Measurements from ENCODE around the gene UBL5. TPM values are rescaled to one million over a fixed set of nuclear protein-coding genes. Genes with fewer than 3 reads are reported as not detected.

Gene UBL5
- total and polyA plus RNA-seq, 4 donors: 155 to 339 (median 205) TPM

DNA sequence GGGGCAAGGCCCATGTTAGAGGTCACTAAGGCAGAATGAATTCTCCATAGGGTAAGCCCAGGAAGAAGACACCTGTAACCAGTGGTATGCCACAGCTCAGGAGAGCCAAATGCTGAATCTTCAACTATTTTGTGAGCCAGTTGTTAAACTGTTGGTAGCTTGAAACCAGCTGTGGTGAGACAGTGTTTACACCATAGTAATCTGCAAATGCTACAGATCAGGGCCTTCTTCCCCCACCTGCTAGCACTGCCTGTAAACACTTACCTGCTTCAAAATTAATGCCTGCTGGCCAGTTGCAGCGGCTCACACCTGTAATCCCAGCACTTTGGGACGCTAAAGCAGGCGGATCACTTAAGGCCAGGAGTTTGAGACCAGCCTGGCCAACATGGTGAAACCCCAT is 20.9 kb upstream of the UBL5 start:
- WGBS: 94% methylated on average over 3 of the region's 3 CpGs
- no peaks in the 10 kb centered on the region for H3K9me3 ChIP-seq (ENCODE audit: control insufficient read depth in 4 of 4, low read length in 3 of 4)
- no peak for DNase-seq (ENCODE audit: low spot score)
- H3K36me3 ChIP-seq (ENCODE audit: control insufficient read depth in 4 of 4, insufficient read depth in 3 of 4, low read depth in 1 of 4, low read length in 3 of 4): peaks cover 3 to 39% (median 22%) of the 10 kb centered on the region in 4 donors
- H3K27ac ChIP-seq (ENCODE audit: low read depth in 1 of 2, low read length in 2 of 2): no peak overlapping the region
- no peak overlapping the region for H3K4me3 ChIP-seq (ENCODE audit: low read depth in 1 of 3, low read length in 3 of 3)
- H3K27me3 ChIP-seq (ENCODE audit: control insufficient read depth in 4 of 4, insufficient read depth in 4 of 4, low read length in 3 of 4): no peaks in the 10 kb centered on the region
- no peak overlapping the region for H3K9ac ChIP-seq (ENCODE audit: low read depth in 1 of 2, low read length in 2 of 2)
- no peaks in the 10 kb centered on the region for H3K4me1 ChIP-seq (ENCODE audit: control insufficient read depth in 4 of 4, insufficient read depth in 4 of 4, low read length in 3 of 4)
- TF ChIP-seq REST (IDR thresholded peaks at IDR 0.05) (no peak), EGR1 (IDR thresholded peaks at IDR 0.05; ENCODE audit: low read depth in 2 of 2) (no peak), FOXA2 (IDR thresholded peaks at IDR 0.05) (no peak), ATF3 (IDR thresholded peaks at IDR 0.05) (no peak), HNF4A (conservative IDR thresholded peaks at IDR 0.05) (no peak), TAF1 (conservative IDR thresholded peaks at IDR 0.05) (no peak), RXRA (IDR thresholded peaks at IDR 0.05) (no peak), CTCF (IDR thresholded peaks at IDR 0.05; ENCODE audit: low read depth, low read length, missing input control) (no peak), RAD21 (IDR thresholded peaks at IDR 0.05) (no peak), FOXA1 (IDR thresholded peaks at IDR 0.05) (no peak), SP1 (IDR thresholded peaks at IDR 0.05) (no peak), NR2F2 (IDR thresholded peaks at IDR 0.05) (no peak), YY1 (IDR thresholded peaks at IDR 0.05) (no peak), GABPA (IDR thresholded peaks at IDR 0.05 in 1 of 2, conservative IDR thresholded peaks at IDR 0.05 in 1 of 2) (no peak), JUND (IDR thresholded peaks at IDR 0.05) (no peak), HNF4G (IDR thresholded peaks at IDR 0.05) (no peak)
- TF ChIP-seq, protein P1, sequence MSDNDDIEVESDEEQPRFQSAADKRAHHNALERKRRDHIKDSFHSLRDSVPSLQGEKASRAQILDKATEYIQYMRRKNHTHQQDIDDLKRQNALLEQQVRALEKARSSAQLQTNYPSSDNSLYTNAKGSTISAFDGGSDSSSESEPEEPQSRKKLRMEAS (IDR thresholded peaks at IDR 0.05): no peak
- TF ChIP-seq, protein P2, sequence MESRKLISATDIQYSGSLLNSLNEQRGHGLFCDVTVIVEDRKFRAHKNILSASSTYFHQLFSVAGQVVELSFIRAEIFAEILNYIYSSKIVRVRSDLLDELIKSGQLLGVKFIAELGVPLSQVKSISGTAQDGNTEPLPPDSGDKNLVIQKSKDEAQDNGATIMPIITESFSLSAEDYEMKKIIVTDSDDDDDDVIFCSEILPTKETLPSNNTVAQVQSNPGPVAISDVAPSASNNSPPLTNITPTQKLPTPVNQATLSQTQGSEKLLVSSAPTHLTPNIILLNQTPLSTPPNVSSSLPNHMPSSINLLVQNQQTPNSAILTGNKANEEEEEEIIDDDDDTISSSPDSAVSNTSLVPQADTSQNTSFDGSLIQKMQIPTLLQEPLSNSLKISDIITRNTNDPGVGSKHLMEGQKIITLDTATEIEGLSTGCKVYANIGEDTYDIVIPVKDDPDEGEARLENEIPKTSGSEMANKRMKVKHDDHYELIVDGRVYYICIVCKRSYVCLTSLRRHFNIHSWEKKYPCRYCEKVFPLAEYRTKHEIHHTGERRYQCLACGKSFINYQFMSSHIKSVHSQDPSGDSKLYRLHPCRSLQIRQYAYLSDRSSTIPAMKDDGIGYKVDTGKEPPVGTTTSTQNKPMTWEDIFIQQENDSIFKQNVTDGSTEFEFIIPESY (IDR thresholded peaks at IDR 0.05): no peak

Measured in liver (tissue), 9 donors.